Measurements from ENCODE around the gene UBE2Q2. TPM values are rescaled to one million over a fixed set of nuclear protein-coding genes. Genes with fewer than 3 reads are reported as not detected.
"Not testable (repeated sequence)": the region's sequence is repeated elsewhere in the genome, so short reads cannot be mapped to it uniquely, and the experiment has no call there.

The UBE2Q2 gene
- total RNA-seq, 1 donor from 2014 or later, result 18.9 TPM

DNA sequence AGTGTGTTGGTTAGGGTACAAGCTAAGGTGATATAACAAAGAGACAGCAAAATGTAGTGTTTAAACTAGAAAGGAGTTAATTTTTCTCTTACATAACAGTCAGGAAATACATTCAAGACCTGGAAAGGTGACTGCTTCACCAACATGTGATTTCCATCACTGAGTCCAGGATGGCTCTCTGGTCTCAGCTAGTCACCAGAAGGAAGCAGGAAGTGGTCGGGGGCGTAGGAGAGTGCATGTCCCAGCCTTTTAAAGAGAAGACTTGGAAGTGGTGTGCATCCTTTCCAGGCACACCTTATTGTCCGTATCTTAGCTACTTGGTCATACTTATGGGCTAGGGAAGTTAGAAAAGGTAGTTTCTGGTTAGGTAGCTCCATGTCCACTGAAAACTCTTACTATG lies 11.1 kb upstream of the UBE2Q2 start:
- Mint-ChIP-seq H3K27ac (no peak overlapping the region), H3K4me1 (ENCODE audit: low read depth) (peaks cover 20% of the 10 kb centered on the region), H3K27me3 (ENCODE audit: low read depth) (peaks cover 3% of the 10 kb centered on the region), H3K9me3 (no peaks in the 10 kb centered on the region), H3K36me3 (ENCODE audit: low read depth) (no peaks in the 10 kb centered on the region), H3K4me3 (ENCODE audit: low read depth) (no peak overlapping the region)
- intact Hi-C loops (cut with micrococcal nuclease), result no loop called here
- no peak for DNase-seq (ENCODE audit: low spot score)

DNA sequence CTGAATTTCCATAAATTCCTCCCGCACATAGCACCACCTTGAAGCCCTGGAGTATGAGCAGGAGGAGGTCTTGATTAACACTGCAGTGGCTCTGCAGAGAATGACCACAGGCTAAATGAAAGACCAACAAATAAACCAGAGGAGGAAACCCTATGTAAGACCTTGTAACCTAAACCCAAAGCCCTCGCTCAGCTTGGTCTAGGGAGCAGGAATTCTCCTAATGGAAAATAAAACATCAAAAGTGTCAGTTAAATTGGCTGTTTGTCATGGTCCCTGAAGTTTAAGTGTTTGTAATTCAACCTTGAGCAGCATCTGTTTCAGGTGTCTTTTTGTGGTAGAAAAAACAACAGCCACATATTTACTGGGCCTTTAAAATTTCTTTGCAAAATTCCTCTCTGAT lies 9.2 kb upstream of the UBE2Q2 start:
- Mint-ChIP-seq H3K27ac (no peak overlapping the region), H3K9me3 (no peaks in the 10 kb centered on the region), H3K27me3 (ENCODE audit: low read depth) (no peaks in the 10 kb centered on the region), H3K36me3 (ENCODE audit: low read depth) (no peaks in the 10 kb centered on the region), H3K4me1 (ENCODE audit: low read depth) (peaks cover 10% of the 10 kb centered on the region), H3K4me3 (ENCODE audit: low read depth) (no peak overlapping the region)
- no peak for DNase-seq (ENCODE audit: low spot score)
- intact Hi-C loops (cut with micrococcal nuclease), result no loop called here

DNA sequence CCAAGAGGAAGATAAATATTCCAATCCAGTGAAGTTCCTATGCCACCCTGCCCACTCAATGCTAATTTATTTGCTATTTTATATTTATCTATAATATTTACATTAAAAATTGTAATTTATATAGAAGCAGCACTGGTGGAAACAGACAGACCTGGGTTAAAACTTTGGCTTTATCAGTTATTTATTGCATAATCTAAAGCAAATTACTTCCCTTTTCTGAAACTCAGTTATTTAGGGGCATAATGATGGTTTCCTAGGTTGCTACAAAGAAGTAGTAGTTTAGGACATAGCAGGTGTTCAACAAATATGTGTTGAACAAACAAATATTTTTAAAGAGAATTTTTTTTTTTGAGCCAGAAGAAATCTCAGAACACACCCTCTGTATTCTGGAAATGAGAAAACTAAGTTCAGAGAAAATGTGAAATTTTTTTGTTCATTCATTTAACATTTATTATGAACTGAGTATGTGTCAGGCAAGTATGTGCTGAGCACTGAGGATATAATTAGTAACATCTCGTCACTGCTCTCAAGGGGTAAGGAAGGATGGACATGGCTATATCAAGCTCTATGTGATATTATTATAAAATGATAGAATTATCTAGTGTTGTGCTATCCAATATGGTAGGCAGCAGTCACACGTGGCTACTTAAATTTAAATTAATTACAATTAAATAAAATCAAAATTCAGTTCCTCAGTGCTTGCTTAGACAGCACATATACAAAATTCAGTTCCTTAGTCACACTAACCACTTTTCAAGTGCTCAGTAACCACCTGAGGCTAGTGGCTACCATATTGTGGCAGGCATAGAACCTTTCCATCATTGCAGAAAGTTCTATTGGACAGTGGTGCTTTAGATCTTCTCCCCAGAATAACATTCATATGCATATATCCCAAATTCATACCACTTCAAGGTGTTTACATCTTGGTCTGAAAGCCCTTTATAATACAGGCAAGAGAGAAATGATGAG lies 7.0 kb upstream of the UBE2Q2 start:
- Mint-ChIP-seq H3K4me3 (ENCODE audit: low read depth) (no peak overlapping the region), H3K4me1 (ENCODE audit: low read depth) (peaks cover 9% of the 10 kb centered on the region), H3K27ac (no peak overlapping the region), H3K27me3 (ENCODE audit: low read depth) (peaks cover 5% of the 10 kb centered on the region), H3K36me3 (ENCODE audit: low read depth) (no peaks in the 10 kb centered on the region), H3K9me3 (no peaks in the 10 kb centered on the region)
- DNase-seq (ENCODE audit: low spot score), result no peak
- intact Hi-C loops (cut with micrococcal nuclease), result loop anchor here (1.0 kb wide), 1 partner anchor 19 kb away; no protein-coding TSS in a partner anchor

DNA sequence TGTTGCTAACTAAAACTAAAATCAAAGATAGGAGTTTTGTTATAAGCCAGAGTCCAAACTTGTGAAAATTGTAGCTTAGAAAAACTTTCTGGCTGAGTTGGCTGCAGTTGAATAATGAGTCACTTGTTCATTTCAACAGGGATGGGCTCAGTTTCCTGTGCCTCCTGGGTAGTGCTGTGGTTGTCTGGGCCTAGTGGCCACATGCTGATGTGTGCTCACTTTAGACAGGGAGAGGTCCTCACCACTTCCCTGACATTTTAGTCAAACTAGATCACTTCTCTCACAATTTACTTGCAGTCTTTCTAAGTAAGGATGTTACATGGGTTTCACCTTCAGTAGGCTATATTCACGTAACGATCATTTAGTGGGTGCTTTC lies 6.3 kb upstream of the UBE2Q2 start:
- Mint-ChIP-seq H3K36me3 (ENCODE audit: low read depth) (no peaks in the 10 kb centered on the region), H3K4me1 (ENCODE audit: low read depth) (peaks cover 2% of the 10 kb centered on the region), H3K27ac (no peak overlapping the region), H3K4me3 (ENCODE audit: low read depth) (no peak overlapping the region), H3K27me3 (ENCODE audit: low read depth) (peaks cover 5% of the 10 kb centered on the region), H3K9me3 (no peaks in the 10 kb centered on the region)
- DNase-seq (ENCODE audit: low spot score), result peak; percentile 56
- intact Hi-C loops (cut with micrococcal nuclease), result loop anchor here (1.0 kb wide), 1 partner anchor 20 kb away; no protein-coding TSS in a partner anchor

DNA sequence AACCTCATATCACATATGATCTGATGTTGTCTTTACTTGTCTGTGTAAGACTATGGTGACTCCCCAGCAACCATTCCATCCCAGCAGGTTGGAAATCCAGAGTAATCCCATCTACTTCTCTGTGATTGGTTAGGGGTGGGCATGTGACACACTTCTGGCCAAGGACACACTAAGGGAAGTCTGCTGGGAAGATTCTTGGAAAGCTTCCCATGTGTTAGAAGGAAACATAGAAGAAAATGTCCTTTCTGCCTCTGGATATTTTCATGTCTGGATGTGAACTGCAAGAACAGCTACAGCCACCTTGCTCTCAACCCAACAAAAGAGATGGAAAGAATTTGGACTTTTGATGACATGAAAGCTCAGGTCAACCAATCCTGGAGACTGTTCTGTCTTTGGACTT lies 2.6 kb upstream of the UBE2Q2 start:
- peaks cover 10% of the 10 kb centered on the region for H3K27me3 Mint-ChIP-seq (ENCODE audit: low read depth)
- intact Hi-C loops (cut with micrococcal nuclease), result loop anchor here (5.0 to 10.0 kb wide), 2 partner anchors 62 to 386 kb away; partner anchors contain the start of genes FBXO22 and SIN3A
- no peak overlapping the region for H3K4me3 Mint-ChIP-seq (ENCODE audit: low read depth)
- H3K27ac Mint-ChIP-seq, result no peak overlapping the region
- peaks cover 15% of the 10 kb centered on the region for H3K4me1 Mint-ChIP-seq (ENCODE audit: low read depth)
- no peak for DNase-seq (ENCODE audit: low spot score)
- H3K9me3 Mint-ChIP-seq, result no peaks in the 10 kb centered on the region
- H3K36me3 Mint-ChIP-seq (ENCODE audit: low read depth), result peaks cover 16% of the 10 kb centered on the region

DNA sequence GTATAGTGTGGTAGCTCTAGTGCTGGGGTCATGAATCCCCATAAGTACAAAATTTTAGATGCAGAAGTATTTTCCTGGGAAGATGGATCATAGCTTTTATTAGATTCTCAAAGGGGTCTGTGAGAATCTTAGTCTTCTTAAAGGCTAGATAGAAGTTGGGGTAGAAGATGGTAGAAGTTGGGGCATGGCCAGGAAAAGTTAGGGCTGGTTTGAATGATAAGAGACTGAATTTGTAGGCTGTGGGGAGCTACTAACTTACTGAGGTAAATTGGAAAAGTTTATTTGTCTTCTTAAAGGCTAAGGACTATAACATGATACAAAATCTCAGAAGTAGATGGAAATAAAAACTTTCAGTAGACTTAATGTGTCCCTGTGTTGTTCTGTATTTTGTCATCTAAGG lies 1.6 kb upstream of the UBE2Q2 start:
- no peak overlapping the region for H3K4me3 Mint-ChIP-seq (ENCODE audit: low read depth)
- peaks cover 20% of the 10 kb centered on the region for H3K4me1 Mint-ChIP-seq (ENCODE audit: low read depth)
- intact Hi-C loops (cut with micrococcal nuclease), result loop anchor here (5.0 to 10.0 kb wide), 2 partner anchors 61 to 387 kb away; partner anchors contain the start of genes FBXO22 and SIN3A
- peaks cover 23% of the 10 kb centered on the region for H3K36me3 Mint-ChIP-seq (ENCODE audit: low read depth)
- peaks cover 10% of the 10 kb centered on the region for H3K27me3 Mint-ChIP-seq (ENCODE audit: low read depth)
- H3K27ac Mint-ChIP-seq, result no peak overlapping the region
- no peaks in the 10 kb centered on the region for H3K9me3 Mint-ChIP-seq
- no peak for DNase-seq (ENCODE audit: low spot score)

DNA sequence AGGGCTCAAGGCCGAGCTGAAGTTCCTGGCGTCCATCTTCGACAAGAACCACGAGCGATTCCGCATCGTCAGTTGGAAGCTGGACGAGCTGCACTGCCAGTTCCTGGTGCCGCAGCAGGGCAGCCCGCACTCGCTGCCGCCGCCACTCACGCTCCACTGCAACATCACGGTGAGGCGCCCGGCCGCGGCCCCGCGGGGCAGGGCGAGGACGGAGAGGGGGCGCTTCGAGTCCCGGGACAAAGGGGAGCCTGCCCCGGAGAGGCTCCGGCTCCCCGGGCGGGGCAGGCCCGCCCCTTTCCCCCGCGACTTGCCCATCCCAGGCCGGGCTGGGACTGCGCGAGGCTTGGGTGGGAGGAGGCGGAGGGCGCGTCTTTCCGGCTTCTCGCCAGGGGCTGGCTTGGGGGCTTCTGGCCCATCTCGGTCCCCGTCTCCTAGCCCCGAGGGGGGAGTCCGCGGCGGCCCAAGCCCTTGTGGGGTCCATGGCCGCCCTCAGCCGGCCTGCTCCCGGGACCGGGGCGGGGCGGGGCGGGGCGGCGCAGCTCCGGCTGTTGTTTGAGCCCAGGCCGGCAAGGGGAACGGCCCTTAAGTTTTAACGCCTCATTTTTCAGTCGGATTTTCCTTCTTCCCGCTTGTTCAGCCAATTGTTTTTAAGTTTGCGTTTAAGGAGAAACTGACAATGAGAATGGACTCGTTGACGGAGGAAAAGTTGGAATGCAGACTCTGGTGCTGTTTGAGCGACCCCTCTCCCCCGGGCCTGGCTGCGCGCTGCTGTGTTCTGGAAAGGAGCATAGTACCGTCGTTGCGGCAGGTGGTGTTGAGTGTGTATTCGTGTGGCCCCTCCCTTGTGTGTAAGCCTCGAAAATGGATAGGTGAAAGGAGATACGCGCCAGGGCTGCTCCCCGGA lies 683 bp downstream of the UBE2Q2 start:
- Mint-ChIP-seq H3K4me1 (ENCODE audit: low read depth) (peaks cover 37% of the 10 kb centered on the region), H3K27me3 (ENCODE audit: low read depth) (peaks cover 10% of the 10 kb centered on the region), H3K36me3 (ENCODE audit: low read depth) (peaks cover 40% of the 10 kb centered on the region)

DNA sequence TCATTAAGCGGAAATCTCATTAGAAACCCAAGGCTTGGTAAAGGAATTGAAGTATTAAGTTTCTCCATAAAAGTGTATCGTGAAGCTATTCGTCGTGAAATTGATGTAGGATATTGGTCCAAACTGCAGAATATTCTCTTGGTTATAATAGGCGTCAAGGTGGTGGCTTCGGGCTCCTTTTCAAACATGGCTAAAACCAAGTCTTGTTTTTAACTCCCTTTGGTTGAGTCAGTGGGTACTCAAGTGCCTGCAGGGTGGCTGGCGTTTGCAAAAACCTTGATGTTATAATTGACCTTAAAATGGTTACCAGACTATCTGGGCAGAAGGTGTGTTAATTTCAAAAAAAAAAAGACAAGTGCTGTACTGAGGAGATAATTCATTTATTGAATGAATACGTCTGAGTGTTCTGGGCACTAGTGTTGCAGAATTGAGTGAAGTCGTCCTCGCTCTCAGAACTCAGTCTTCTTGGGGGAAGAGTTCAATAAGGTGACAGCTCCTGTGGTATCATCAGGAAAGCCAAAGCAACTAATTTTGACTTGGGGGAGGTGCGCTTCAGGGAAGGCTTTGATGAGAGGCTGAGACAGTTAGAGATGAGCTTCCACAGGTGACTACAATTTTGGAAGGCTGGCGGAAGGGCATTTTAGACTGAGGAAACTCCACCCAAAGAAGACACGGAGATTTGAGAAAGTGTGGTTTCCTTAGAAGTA lies 1.5 kb downstream of the UBE2Q2 start:
- DNase-seq (ENCODE audit: low spot score), result no peak
- peak overlapping the region; percentile 94 for H3K4me3 Mint-ChIP-seq (ENCODE audit: low read depth)
- H3K36me3 Mint-ChIP-seq (ENCODE audit: low read depth), result peaks cover 46% of the 10 kb centered on the region
- no peaks in the 10 kb centered on the region for H3K9me3 Mint-ChIP-seq
- H3K27me3 Mint-ChIP-seq (ENCODE audit: low read depth), result peaks cover 10% of the 10 kb centered on the region
- H3K27ac Mint-ChIP-seq, result peak overlapping the region; percentile 88
- intact Hi-C loops (cut with micrococcal nuclease), result loop anchor here (5.0 to 10.0 kb wide), 2 partner anchors 58 to 390 kb away; partner anchors contain the start of genes FBXO22 and SIN3A
- peaks cover 42% of the 10 kb centered on the region for H3K4me1 Mint-ChIP-seq (ENCODE audit: low read depth)

More for the DNA sequence above, 683 bp downstream of the UBE2Q2 start:
- Mint-ChIP-seq H3K9me3 (no peaks in the 10 kb centered on the region), H3K27ac (peak overlapping the region; percentile 88), H3K4me3 (ENCODE audit: low read depth) (peak overlapping the region; percentile 94)
- DNase-seq (ENCODE audit: low spot score), result peak; percentile 54
- intact Hi-C loops (cut with micrococcal nuclease), result loop anchor here (5.0 to 10.0 kb wide), 2 partner anchors 58 to 389 kb away; partner anchors contain the start of genes FBXO22 and SIN3A

DNA sequence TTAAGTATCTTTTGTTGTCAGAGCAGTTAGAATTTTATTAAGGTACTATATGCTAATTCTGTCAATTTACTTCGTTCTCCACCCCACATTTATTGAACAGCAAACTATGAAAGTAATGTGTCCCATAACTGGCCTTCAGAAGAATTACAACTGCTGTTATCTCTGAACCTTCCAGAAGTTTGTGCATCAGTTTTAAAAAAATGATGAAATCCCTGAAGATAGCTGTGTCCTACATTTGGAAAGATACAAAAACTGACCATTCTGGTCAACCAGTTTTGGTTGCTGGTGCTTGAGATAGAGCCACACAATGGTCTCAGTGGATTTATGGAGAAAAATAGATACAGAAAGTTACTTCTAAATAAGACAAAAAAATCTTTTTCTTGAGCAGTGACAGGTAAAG lies 5.9 kb downstream of the UBE2Q2 start:
- Mint-ChIP-seq H3K36me3 (ENCODE audit: low read depth) (peaks cover 57% of the 10 kb centered on the region), H3K27me3 (ENCODE audit: low read depth) (no peaks in the 10 kb centered on the region), H3K27ac (no peak overlapping the region), H3K9me3 (no peaks in the 10 kb centered on the region), H3K4me3 (ENCODE audit: low read depth) (no peak overlapping the region), H3K4me1 (ENCODE audit: low read depth) (peaks cover 53% of the 10 kb centered on the region)
- DNase-seq (ENCODE audit: low spot score), result no peak
- intact Hi-C loops (cut with micrococcal nuclease), result loop anchor here (10.0 kb wide), 1 partner anchor 394 kb away; the partner anchor contains the start of gene SIN3A

DNA sequence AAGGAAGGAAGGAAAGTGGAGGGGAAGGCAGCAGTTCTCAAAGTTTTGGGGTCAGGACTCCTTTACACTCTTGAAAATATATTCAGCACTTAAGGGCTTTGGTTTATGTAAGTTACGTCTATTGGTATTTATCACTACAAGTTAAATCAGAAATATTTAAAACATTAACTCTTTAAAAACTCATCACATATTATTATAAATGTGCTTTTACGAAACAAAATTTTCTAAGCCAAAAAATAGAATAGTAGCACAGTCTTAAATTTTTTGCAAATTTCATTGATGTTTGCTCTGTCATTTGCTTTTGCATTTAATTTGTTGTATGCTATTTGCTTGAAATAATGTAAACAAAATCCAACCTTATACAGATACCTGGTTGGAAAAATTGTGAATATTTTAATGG lies 7.5 kb downstream of the UBE2Q2 start:
- DNase-seq (ENCODE audit: low spot score), result no peak
- intact Hi-C loops (cut with micrococcal nuclease), result no loop called here
- Mint-ChIP-seq H3K4me1 (ENCODE audit: low read depth) (peaks cover 38% of the 10 kb centered on the region), H3K4me3 (ENCODE audit: low read depth) (no peak overlapping the region), H3K27me3 (ENCODE audit: low read depth) (no peaks in the 10 kb centered on the region), H3K9me3 (no peaks in the 10 kb centered on the region), H3K36me3 (ENCODE audit: low read depth) (peaks cover 47% of the 10 kb centered on the region), H3K27ac (no peak overlapping the region)

DNA sequence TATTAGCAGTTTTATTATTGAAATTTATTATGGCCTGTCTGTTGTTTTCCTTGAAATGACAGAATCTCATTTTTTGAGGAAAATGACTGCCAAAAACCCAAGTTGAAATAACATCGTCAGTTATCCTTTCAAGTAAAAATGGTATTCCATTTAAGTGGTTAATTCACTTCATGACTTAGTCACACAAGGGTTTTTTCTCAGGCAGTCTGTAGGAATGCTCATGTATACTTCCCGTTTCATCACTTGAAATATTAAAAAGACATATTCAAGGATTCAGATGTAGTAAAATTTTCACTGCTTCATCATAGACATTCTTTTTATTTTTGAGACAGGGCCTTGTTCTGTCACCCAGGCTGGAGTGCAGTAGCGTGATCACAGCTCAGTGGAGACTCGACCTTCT lies 8.3 kb downstream of the UBE2Q2 start:
- DNase-seq (ENCODE audit: low spot score); H3K27ac Mint-ChIP-seq; H3K4me3 Mint-ChIP-seq (ENCODE audit: low read depth); intact Hi-C loops (cut with micrococcal nuclease); H3K27me3 Mint-ChIP-seq (ENCODE audit: low read depth); H3K9me3 Mint-ChIP-seq: not testable (repeated sequence)
- Mint-ChIP-seq H3K4me1 (ENCODE audit: low read depth) (peaks cover 36% of the 10 kb centered on the region), H3K36me3 (ENCODE audit: low read depth) (peaks cover 45% of the 10 kb centered on the region)

DNA sequence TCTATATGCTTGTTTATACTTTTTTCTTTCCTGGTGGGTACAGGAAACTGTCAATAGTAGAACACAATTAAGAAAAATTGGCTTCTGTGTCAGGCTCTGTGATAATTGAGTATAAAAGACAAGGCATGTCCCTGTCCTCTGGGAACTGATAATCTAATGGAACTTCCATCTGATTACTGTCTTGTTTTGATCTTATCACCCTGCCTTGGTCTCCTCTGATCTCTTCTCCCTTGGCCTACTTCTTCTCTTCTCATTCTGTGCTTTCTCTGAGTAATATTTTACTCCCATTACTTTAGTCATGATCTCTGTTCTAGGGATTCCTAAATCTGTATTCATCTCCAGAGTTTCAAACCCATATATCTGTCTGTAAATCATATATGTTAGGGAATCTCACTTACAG lies 14.6 kb downstream of the UBE2Q2 start:
- Mint-ChIP-seq H3K36me3 (ENCODE audit: low read depth) (peaks cover 51% of the 10 kb centered on the region), H3K4me1 (ENCODE audit: low read depth) (peaks cover 24% of the 10 kb centered on the region), H3K27me3 (ENCODE audit: low read depth) (no peaks in the 10 kb centered on the region), H3K4me3 (ENCODE audit: low read depth) (no peak overlapping the region), H3K9me3 (no peaks in the 10 kb centered on the region), H3K27ac (no peak overlapping the region)
- intact Hi-C loops (cut with micrococcal nuclease), result no loop called here
- no peak for DNase-seq (ENCODE audit: low spot score)
